Breast epithelium (tissue), 3 donors: Measurements from ENCODE around the gene NAV3.

Source experiments
- POLR2A ChIP-seq: fragments of 450-650 bp; IDR thresholded peaks from one replicate; pipeline ENCODE4 v1.6.1; 2016; ENCODE audit warnings: antibody characterized with exemption, mild to moderate bottlenecking, moderate library complexity
- POLR2AphosphoS5 ChIP-seq, 3 donors: sonication (generic); formaldehyde crosslinking; IDR thresholded peaks; one replicate each; pipeline ENCODE4 v1.6.1; 2017; ENCODE audit warnings: antibody characterized with exemption in 3 of 3
- TF ChIP-seq, protein P1 (sequence below), 3 donors: fragments of 450-650 bp; IDR thresholded peaks; one replicate each; pipeline ENCODE4 v1.5.1; 2016 to 2017; ENCODE audit warnings: antibody characterized with exemption in 3 of 3, mild to moderate bottlenecking in 3 of 3, moderate library complexity in 3 of 3

- TF ChIP-seq, protein P1, sequence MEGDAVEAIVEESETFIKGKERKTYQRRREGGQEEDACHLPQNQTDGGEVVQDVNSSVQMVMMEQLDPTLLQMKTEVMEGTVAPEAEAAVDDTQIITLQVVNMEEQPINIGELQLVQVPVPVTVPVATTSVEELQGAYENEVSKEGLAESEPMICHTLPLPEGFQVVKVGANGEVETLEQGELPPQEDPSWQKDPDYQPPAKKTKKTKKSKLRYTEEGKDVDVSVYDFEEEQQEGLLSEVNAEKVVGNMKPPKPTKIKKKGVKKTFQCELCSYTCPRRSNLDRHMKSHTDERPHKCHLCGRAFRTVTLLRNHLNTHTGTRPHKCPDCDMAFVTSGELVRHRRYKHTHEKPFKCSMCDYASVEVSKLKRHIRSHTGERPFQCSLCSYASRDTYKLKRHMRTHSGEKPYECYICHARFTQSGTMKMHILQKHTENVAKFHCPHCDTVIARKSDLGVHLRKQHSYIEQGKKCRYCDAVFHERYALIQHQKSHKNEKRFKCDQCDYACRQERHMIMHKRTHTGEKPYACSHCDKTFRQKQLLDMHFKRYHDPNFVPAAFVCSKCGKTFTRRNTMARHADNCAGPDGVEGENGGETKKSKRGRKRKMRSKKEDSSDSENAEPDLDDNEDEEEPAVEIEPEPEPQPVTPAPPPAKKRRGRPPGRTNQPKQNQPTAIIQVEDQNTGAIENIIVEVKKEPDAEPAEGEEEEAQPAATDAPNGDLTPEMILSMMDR (IDR thresholded peaks at IDR 0.05), result no peak
- TF ChIP-seq POLR2AphosphoS5 (IDR thresholded peaks at IDR 0.05), result no peak
- TF ChIP-seq POLR2A, result no peak
Observed at GRCh38 chr12:78189656-78190055, 359.0 kb downstream of the NAV3 start.
